ENCODE results near the gene C1orf174.

The C1orf174 gene

GRCh38 chr1:3868464-3869006 is 31.5 kb downstream of the C1orf174 start:
- H3K36me3 ChIP-seq (ENCODE audit: low read length) = no peaks in the 10 kb centered on the region
- H3K79me2 ChIP-seq (ENCODE audit: insufficient read depth, low read length) = no peaks in the 10 kb centered on the region
- H3K27ac ChIP-seq (ENCODE audit: low read depth, low read length) = no peak overlapping the region
- TF ChIP-seq, protein P1, sequence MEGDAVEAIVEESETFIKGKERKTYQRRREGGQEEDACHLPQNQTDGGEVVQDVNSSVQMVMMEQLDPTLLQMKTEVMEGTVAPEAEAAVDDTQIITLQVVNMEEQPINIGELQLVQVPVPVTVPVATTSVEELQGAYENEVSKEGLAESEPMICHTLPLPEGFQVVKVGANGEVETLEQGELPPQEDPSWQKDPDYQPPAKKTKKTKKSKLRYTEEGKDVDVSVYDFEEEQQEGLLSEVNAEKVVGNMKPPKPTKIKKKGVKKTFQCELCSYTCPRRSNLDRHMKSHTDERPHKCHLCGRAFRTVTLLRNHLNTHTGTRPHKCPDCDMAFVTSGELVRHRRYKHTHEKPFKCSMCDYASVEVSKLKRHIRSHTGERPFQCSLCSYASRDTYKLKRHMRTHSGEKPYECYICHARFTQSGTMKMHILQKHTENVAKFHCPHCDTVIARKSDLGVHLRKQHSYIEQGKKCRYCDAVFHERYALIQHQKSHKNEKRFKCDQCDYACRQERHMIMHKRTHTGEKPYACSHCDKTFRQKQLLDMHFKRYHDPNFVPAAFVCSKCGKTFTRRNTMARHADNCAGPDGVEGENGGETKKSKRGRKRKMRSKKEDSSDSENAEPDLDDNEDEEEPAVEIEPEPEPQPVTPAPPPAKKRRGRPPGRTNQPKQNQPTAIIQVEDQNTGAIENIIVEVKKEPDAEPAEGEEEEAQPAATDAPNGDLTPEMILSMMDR (IDR thresholded peaks at IDR 0.05; ENCODE audit: insufficient read depth, low read length, poor library complexity, severe bottlenecking) = no peak
- TF ChIP-seq EZH2phosphoT487 (conservative IDR thresholded peaks at IDR 0.05; ENCODE audit: low read length) = no peak
- no peak overlapping the region for H3K4me3 ChIP-seq (ENCODE audit: insufficient read depth, low read length, poor library complexity, severe bottlenecking)
- no peak overlapping the region for H3K9ac ChIP-seq (ENCODE audit: low read length)
- no peaks in the 10 kb centered on the region for H4K20me1 ChIP-seq (ENCODE audit: low read depth, low read length)
- H3K4me2 ChIP-seq (ENCODE audit: low read depth, low read length, poor library complexity, severe bottlenecking) = no peak overlapping the region
- H2AFZ ChIP-seq (ENCODE audit: low read depth, low read length, severe bottlenecking) = no peak overlapping the region
- no peaks in the 10 kb centered on the region for H3K27me3 ChIP-seq (ENCODE audit: low read length)
- H3K9me3 ChIP-seq (ENCODE audit: insufficient read depth, low read length) = no peaks in the 10 kb centered on the region
- no peaks in the 10 kb centered on the region for H3F3A ChIP-seq (ENCODE audit: insufficient read depth)
- H3K9me2 ChIP-seq (replicated peaks; ENCODE audit: insufficient read depth, low read length) = no peaks in the 10 kb centered on the region

DNA sequence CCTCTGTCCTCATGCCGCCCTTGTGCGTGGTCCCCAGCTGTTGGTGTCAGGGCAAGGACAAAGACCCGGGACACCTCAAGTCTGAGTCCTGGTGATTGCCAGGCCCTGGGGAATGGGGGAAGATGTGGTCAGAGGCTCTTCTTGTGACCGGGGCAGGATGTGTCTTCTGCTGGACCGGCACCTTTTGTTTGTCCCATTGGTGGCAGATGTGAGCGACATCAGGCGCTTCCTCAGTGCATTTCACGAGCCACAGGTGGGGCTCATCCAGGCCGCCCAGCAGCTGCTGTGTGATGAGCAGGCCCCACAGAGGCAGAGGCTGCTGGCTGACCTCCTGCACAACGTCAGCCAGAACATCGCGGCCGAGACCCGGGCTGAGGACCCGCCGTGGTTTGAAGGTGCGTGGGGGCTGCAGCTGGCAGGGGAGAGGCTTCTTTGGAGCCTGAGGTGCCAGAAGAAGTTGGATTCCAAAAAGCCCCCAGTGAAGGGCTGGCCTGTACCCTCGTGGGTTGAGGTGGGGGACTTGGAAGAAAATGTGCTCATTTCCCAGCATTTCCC is 34.4 kb downstream of the C1orf174 start:
- no peaks in the 10 kb centered on the region for H4K20me1 ChIP-seq (ENCODE audit: low read depth, low read length)
- no peak overlapping the region for H3K9ac ChIP-seq (ENCODE audit: low read length)
- no peaks in the 10 kb centered on the region for H3F3A ChIP-seq (ENCODE audit: insufficient read depth)
- no peaks in the 10 kb centered on the region for H3K9me2 ChIP-seq (replicated peaks; ENCODE audit: insufficient read depth, low read length)
- H3K4me3 ChIP-seq (ENCODE audit: insufficient read depth, low read length, poor library complexity, severe bottlenecking) = no peak overlapping the region
- H3K27me3 ChIP-seq (ENCODE audit: low read length) = no peaks in the 10 kb centered on the region
- no peak overlapping the region for H3K27ac ChIP-seq (ENCODE audit: low read depth, low read length)
- TF ChIP-seq, protein P1 (IDR thresholded peaks at IDR 0.05; ENCODE audit: insufficient read depth, low read length, poor library complexity, severe bottlenecking) = no peak
- TF ChIP-seq EZH2phosphoT487 (conservative IDR thresholded peaks at IDR 0.05; ENCODE audit: low read length) = no peak
- H3K79me2 ChIP-seq (ENCODE audit: insufficient read depth, low read length) = no peaks in the 10 kb centered on the region
- no peak overlapping the region for H3K4me2 ChIP-seq (ENCODE audit: low read depth, low read length, poor library complexity, severe bottlenecking)
- H3K9me3 ChIP-seq (ENCODE audit: insufficient read depth, low read length) = no peaks in the 10 kb centered on the region
- no peak overlapping the region for H2AFZ ChIP-seq (ENCODE audit: low read depth, low read length, severe bottlenecking)
- no peaks in the 10 kb centered on the region for H3K36me3 ChIP-seq (ENCODE audit: low read length)

GRCh38 chr1:3864884-3865283 is 35.2 kb downstream of the C1orf174 start:
- H3K79me2 ChIP-seq (ENCODE audit: insufficient read depth, low read length) = no peaks in the 10 kb centered on the region
- no peaks in the 10 kb centered on the region for H3K27me3 ChIP-seq (ENCODE audit: low read length)
- H3K9me2 ChIP-seq (replicated peaks; ENCODE audit: insufficient read depth, low read length) = no peaks in the 10 kb centered on the region
- no peak overlapping the region for H3K9ac ChIP-seq (ENCODE audit: low read length)
- H3K27ac ChIP-seq (ENCODE audit: low read depth, low read length) = no peak overlapping the region
- H3K4me3 ChIP-seq (ENCODE audit: insufficient read depth, low read length, poor library complexity, severe bottlenecking) = no peak overlapping the region
- H2AFZ ChIP-seq (ENCODE audit: low read depth, low read length, severe bottlenecking) = no peak overlapping the region
- no peaks in the 10 kb centered on the region for H3K36me3 ChIP-seq (ENCODE audit: low read length)
- no peaks in the 10 kb centered on the region for H3F3A ChIP-seq (ENCODE audit: insufficient read depth)
- no peaks in the 10 kb centered on the region for H3K9me3 ChIP-seq (ENCODE audit: insufficient read depth, low read length)
- H4K20me1 ChIP-seq (ENCODE audit: low read depth, low read length) = no peaks in the 10 kb centered on the region
- no peak overlapping the region for H3K4me2 ChIP-seq (ENCODE audit: low read depth, low read length, poor library complexity, severe bottlenecking)
- no peak for TF ChIP-seq EZH2phosphoT487 (conservative IDR thresholded peaks at IDR 0.05; ENCODE audit: low read length)

DNA sequence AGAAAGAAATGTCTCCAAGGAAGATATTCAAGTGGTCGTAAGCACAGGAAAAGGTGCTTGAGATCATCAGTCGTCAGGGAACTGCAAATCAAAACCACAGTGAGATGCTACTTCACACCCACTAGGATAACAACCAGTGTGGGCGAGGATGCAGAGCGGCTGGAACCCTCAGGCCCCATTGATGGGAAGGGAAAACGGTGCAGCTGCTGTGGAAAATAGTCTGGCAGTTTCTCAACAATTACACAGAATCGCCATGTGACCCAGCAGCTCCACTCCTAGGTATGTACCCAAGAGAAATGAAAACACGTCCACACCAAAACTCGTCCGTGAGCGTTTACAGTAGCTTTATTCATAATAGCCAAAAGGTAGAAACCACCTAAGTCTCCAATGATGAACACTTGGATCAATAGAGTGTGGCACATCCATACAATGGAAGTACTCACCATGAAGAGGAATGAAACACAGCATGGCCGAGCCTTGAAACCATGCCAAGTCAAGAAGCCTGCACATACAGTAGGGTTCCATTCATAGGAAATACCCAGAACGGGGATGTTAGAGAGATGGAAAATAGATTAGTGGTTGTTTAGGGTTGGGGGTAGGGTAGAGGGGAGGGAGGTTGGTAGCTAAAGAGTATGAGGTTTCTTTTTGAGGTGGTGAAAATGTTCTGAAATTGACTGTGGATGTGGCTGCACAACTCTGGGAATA is 36.7 kb downstream of the C1orf174 start:
- H3K36me3 ChIP-seq (ENCODE audit: low read length) = no peaks in the 10 kb centered on the region
- H3F3A ChIP-seq (ENCODE audit: insufficient read depth) = no peaks in the 10 kb centered on the region
- H3K27ac ChIP-seq (ENCODE audit: low read depth, low read length) = no peak overlapping the region
- TF ChIP-seq, protein P1 (IDR thresholded peaks at IDR 0.05; ENCODE audit: insufficient read depth, low read length, poor library complexity, severe bottlenecking) = no peak
- TF ChIP-seq EZH2phosphoT487 (conservative IDR thresholded peaks at IDR 0.05; ENCODE audit: low read length) = no peak
- H2AFZ ChIP-seq (ENCODE audit: low read depth, low read length, severe bottlenecking) = no peak overlapping the region
- no peaks in the 10 kb centered on the region for H3K9me3 ChIP-seq (ENCODE audit: insufficient read depth, low read length)
- H3K4me2 ChIP-seq (ENCODE audit: low read depth, low read length, poor library complexity, severe bottlenecking) = no peak overlapping the region
- H3K9me2 ChIP-seq (replicated peaks; ENCODE audit: insufficient read depth, low read length) = no peaks in the 10 kb centered on the region
- no peaks in the 10 kb centered on the region; the same call in 1 of the 2 replicates for H3K79me2 ChIP-seq (ENCODE audit: insufficient read depth, low read length)
- H4K20me1 ChIP-seq (ENCODE audit: low read depth, low read length) = no peaks in the 10 kb centered on the region
- H3K9ac ChIP-seq (ENCODE audit: low read length) = no peak overlapping the region
- H3K27me3 ChIP-seq (ENCODE audit: low read length) = no peaks in the 10 kb centered on the region
- no peak overlapping the region for H3K4me3 ChIP-seq (ENCODE audit: insufficient read depth, low read length, poor library complexity, severe bottlenecking)
